Sciatic nerve (tissue), 2 donors: ENCODE data around the gene PTPRT. TPM values are rescaled to one million over a fixed set of nuclear protein-coding genes. Genes with fewer than 3 reads are reported as not detected.

Experiments used
- ATAC-seq: fragments of 200-7000 bp; cut with Tn5 transposase; one replicate; pipeline ENCODE4 v1.9.1; 2020; ENCODE audit warnings: mild to moderate bottlenecking, moderate library complexity
- DNase-seq: peaks from one replicate; pipeline ENCODE4 v3.0.0-alpha.2; 2020; ENCODE audit warnings: low spot score
- intact Hi-C: fragments of 100-400 bp; cut with DNase I; formaldehyde crosslinking; loops from one replicate; pipeline ENCODE4 v1.14.2; 2022
- total RNA-seq: library from RNA; stranded (reverse); fragmentation: NEBNext Ultra II Directional; extraction: Animal tissue kit (Norgen Biotek cat#: 25700); gene quantifications from one replicate; pipeline ENCODE4 v1.2.1, GENCODE V29; 2021
- donor health status: DM: no; HTN: no; CAD: no.
- donor health status: DM: no; HTN: no; CAD: no.

PTPRT gene
- total RNA-seq, 1 donor from 2014 or later: 0.45 TPM

DNA sequence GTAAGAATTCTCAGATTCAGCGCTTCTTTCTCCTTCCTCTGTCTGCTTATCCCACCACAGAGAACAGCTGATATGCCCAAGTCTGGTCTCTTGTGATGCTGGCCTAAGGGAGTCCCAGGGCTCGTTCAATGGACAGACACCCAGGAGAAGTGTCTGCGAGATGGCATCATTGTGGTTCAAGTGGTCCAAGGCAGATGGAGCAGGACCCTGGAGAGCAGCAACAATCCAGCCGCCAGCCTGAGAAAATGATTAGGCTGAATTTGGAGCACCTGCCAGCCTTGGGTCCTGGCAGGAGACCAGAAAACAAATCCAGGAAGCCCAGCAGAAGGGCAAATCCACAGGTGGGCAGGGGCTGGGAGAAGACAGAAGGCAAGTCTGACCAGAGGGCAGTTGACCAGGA is 145.8 kb downstream of the PTPRT start:
- ATAC-seq (no peak), DNase-seq (no peak)
- intact Hi-C loops: no loop called here

DNA sequence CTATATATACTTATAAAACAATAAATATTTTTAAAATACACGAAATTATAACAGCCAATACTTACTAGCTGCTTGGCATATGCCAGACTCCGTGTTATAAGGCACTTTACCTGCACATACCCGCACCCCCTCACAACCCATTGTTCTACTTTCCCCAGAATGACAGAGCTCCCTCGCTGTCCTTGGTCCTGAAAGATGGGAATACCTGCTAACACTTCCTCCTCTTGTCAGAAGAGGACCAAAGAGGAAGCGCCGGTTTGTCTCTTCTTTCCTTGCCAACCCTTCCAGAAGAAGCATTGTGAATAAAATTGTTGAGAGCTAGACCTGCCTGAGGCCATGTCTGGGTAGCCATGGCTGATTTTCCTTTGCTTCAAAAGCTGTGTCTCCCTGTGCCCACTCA is 149.3 kb downstream of the PTPRT start:
- DNase-seq: no peak
- no peak for ATAC-seq
- intact Hi-C loops: no loop called here

DNA sequence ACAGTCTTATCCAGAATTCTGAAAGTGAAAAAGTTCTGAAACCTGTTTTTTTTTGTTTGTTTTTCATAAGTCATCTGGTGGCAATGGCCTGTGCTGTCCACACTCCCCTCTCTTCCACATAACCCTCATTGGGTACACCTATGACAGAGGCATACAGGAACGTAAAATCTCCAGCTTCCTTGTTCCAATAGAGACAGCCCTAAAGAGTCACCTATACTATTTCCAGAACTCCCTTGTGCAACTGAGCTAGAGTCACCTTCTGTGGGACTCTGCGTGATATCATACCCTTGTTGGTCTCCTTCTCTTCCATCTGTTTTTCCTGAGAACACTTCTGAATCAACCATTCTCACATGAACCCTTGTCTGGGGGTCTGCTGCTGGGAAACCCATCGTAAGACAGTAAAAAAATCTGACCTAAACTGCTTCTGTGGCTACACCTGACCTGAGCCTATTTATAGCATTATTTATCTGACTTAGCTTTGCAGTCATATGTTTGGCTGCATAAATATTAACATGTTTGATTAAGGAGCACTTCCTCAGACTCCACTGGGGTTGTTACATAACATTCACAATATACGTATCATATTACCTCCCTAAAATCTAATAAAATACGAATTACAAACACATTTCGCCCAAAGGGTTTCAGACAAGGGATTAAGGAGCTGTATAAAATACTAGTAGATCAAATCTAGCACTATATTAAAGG is 151.9 kb downstream of the PTPRT start:
- ATAC-seq (no peak), DNase-seq (no peak)
- intact Hi-C loops: no loop called here

DNA sequence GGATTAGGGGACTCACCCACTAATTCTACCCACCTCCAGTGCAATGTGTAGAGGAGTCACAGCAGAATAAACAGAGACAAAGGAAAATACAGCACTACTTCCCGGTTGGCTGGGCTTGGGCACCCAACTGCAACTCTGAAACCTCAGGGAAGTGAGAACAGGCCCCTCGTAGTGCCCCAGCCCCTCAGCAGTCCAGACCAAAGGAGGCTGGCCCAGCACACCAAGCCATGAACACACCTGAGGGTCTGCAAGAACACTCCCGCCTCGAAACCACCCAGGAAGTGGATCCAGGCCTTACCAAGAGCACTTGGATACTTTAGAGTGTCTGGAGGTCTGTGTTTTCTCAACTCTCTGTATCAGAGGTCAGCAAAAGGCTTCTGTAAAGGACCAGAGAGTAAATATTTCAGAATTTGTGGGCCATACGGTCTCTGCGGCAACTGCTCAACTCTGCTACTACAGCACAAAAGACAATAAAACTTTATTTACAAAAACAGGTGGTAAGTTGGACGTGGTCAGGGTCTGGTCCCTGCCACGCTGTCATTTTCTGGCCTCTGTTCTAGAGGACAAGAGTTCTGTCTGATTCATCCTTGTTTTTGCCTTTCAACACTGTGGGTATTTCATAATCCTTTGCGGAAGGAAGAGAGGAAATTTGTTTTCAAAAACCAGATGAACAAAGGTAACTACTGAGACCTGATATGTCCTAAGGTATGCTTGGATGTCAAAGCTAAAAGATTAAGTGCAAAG is 154.6 kb downstream of the PTPRT start:
- intact Hi-C loops: no loop called here
- no peak for ATAC-seq
- DNase-seq: no peak

DNA sequence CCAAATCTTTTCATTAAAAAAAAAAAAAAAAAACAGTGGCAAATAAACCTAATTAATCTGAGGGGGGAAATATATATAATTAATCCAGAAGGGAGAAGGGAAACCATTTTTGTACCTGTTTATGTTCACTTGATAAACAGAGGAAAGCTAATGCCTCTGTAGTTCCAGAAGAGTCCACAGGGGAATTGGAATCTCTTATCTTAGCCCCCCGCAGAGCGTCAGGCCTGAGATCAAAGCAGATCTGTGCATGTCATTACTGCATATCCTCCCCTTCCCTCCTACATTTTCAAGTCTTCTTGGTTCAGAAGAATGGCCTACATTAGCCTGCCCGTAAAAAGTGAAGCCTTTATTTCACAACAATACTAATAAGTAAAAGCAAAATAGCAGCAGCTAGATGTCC is 157.2 kb downstream of the PTPRT start:
- ATAC-seq (no peak), DNase-seq (no peak)
- intact Hi-C loops: no loop called here

DNA sequence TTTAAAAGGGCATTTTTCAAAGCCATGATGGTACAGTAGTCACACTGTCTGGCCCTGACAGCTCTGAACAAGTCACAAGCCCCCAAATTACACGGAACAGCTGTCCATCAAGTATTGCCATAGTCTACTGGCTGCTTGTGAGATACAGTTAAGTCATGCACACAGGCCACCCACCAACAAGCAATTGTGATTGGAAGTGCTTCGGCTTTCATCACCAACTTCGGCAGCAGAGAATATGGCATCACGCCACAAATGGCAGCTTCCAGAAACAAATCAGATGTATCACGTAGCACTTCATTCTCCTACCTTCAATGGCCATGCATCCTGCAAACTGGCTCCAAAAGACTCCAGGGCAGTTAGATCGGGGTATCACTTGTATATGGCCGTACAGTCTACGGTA is 160.5 kb downstream of the PTPRT start:
- DNase-seq (no peak), ATAC-seq (no peak)
- intact Hi-C loops: no loop called here

DNA sequence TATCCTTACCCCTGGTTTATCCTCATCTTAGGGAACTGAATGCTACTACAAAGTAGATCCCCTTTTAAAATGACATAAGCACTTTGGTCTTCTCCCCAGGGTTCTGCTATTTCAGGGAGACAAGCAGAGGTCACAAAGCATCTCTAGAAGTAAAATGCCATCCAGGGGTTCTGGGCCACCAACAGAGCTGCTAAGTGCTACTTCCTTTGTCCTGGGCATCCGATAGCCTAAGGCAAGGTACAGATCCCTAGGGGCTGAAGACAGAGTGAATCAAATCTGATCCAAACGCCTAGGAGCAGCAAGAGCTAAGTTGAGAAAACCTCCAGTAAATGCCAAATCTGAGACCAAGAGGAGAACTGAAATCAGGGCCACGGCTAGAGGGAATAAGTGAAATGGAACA is 161.2 kb downstream of the PTPRT start:
- intact Hi-C loops: no loop called here
- ATAC-seq (no peak), DNase-seq (no peak)

DNA sequence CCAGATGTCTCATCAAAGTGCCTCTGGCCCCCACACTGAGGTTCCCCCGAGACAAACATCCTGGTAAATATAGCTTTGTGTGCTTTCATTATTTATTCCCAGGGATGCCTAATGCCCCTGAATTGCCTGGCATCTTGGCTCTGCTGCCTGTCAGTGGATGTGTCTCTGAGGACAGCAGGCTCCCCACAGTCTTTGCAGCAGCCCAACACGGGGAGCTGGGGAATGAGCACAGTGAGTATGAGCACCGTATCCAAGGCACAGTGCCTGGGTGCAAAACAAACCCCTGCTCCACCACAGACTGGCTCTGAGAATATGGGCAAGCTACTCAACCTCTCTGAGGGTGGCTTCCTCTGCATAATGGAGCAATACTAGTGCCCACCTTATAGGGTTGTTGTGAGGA is 165.9 kb downstream of the PTPRT start:
- DNase-seq (no peak), ATAC-seq (no peak)
- intact Hi-C loops: no loop called here

DNA sequence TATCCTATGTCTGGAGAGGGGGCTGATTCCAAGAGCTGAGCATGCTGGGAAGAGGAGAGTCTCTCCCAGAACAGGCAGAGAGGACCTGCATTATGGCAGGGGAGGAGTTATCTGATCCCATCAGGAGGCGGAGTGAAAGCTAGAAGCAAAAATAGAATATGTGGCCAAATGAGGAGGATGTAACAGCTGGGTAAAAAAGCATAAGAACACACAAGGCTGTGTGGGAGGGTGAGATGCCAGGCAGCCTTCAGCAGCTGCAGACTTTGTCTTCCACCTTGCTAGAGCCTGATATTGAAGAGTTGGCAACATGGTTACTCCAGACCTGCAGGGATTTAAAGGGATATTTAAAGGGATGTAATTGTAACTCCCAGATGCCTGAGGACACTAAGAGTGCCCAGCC is 167.1 kb downstream of the PTPRT start:
- ATAC-seq: no peak
- no peak for DNase-seq
- intact Hi-C loops: no loop called here

DNA sequence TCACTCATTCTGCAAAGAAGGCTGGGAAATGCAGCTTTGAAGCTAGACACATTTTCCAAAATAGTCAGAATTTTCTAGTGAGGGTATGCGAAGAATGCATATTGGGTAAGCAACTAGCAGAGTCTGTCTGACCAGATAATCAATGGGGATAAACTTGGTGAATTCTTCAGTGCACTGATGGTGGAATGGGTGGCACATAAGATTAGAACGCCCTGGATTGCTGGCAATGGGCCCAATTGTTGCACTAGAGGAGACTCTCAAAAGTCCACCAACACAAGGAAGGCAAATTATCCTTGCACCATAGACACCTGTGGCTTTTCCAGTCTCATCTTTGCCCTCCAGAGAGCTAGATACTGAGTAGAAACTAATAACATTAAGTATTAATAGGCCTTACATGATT is 167.6 kb downstream of the PTPRT start:
- DNase-seq: no peak
- no peak for ATAC-seq
- intact Hi-C loops: no loop called here

DNA sequence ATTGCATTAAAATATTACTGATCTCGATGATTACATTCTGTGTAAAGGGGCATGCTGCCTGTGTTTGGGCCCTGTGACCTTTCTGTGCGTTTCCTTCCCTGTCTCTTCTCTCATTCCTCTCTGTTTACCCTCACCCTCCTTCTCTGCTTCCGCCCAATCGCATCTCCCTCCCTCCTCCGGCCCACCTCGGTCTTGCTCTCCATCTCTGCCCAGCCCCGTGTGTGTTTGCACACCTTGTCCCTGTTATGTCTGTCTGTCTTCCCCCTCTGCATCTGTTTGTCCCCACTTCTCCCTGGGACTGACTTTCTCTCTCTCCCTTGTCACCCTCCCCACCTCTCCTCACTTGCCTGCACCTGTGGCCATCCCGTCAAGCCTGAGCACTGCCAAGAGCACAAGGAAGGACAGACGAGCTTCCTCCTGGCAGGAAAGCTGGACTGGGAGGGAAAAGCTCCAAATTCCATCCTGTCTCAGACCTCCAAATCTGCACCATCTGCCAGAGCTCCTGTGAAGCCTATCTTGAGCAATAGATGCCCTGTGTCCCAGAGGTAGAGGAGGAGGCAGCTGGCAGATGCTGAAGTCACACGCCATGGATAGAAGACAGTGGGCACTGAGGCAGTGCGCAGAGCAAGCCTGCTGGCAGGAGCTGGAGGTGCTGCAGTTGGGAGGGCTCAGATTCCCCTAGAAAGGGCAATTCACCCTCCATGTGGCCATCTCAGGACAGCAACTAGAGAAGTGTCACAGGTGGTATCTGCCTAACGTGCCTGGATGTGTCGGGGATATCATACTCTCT is 172.3 kb downstream of the PTPRT start:
- ATAC-seq (no peak), DNase-seq (no peak)
- intact Hi-C loops: no loop called here

DNA sequence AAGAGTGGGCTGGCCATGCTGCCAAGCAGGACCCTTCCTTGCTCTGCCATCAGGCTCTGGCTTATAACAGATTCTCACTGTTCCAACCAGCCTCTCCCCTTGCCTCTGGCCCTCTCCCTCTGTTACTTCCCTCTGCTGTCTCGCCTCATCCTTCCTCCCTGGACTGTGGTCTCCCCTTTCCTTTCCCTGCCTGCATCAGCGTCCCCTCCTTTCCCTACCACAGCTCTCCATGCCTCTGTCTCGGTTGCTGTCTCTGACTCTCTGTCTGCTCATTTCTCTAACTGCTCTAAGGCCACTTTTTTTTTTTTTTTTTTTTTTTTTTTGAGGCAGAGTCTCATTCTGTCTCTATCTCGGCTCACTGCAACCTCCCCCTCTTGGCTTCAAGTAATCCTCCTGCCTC is 173.4 kb downstream of the PTPRT start:
- DNase-seq (no peak), ATAC-seq (no peak)
- intact Hi-C loops: no loop called here

DNA sequence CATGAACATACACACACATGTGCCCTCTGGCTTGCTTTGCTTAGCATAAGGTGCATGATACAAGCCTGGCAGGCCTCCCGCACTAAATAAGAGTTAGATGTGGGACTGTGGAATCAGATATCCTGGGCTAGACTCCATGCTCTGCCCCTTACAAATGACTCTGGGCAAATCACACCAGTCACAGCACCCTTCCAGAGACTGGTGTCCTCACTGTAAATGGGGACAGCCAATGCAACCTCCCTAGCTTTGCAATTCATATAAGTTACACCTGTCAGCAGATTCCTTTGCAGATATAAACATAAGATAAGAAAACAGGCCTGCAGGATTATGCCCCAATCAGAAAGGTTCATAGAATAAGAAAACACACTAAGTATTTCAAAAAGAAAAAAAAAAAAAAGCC is 174.1 kb downstream of the PTPRT start:
- no peak for DNase-seq
- intact Hi-C loops: no loop called here
- no peak for ATAC-seq

DNA sequence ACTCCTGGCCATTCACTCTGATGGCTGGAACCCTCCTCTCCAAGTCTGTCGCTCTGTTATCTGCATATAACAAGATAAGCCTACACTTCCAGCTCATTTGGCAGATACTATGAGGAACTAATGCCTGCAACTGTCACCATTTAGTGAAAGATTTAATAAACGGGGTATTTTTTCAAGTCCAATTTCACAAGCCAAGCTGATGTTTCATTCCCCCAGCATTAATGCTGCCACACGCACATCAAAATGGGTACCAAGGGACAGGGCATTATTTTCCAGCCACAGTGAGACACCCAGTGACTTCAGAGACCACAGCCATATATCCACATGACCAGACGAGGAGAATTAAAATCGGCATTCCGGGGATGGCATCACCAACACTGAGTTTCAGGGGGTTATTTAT is 175.5 kb downstream of the PTPRT start:
- DNase-seq (no peak), ATAC-seq (no peak)
- intact Hi-C loops: no loop called here

DNA sequence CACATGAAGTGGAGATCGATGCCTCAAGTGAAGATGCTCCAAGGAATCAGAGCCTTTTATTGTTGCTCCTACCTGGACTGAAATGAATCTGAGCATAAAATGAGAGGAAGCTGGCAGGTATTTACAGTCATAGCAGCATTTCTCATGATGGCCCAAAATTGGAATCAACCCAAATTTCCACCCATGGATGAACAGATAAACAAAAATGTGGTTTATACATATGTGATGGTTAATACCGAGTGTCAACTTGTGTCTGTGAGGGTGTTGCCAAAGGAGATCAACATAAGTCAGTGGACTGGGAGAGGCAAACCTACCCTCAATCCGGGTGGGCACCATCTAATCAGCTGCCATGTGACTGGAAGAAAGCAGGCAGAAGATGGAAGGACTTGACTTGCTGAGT is 178.2 kb downstream of the PTPRT start:
- DNase-seq (no peak), ATAC-seq (no peak)
- intact Hi-C loops: no loop called here

DNA sequence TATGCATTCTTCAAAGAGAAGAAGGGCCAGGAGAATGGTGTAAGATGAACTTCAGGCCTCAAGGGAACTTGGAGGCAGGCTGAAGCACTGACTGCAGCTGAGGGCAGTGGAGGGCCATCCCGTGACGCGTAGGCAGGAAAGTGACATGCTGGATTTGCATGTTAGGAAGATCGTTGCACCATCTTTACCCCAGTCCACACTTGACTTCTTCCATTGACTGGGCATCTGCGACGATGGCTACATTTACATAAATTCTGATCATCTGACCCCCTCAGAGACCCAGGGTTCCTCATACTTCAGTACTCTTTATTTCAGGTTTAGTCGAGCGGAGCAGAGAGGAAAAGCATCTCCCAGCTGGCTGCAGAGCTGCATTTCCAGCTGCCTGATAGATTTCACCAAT is 180.2 kb downstream of the PTPRT start:
- intact Hi-C loops: no loop called here
- DNase-seq (no peak), ATAC-seq (no peak)

DNA sequence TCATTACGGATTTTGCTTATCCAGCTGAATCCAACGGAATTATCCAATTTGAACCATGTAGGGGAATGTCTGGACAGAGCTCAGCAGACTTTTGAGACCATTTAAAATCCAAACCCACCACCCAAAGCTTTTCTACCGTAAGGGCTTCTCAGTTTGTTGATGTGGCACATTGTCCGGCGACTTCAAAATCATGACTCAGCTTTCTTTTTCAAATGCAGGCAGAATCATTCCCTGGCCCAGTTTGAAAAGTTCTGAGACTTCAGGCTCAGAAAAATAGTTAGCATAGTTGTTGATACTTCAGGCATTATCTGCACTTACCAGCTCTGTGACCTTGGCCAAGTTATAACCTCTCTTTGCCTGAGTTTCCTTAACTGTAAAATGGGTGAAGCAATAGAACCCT is 182.2 kb downstream of the PTPRT start:
- ATAC-seq: no peak
- intact Hi-C loops: no loop called here
- no peak for DNase-seq

DNA sequence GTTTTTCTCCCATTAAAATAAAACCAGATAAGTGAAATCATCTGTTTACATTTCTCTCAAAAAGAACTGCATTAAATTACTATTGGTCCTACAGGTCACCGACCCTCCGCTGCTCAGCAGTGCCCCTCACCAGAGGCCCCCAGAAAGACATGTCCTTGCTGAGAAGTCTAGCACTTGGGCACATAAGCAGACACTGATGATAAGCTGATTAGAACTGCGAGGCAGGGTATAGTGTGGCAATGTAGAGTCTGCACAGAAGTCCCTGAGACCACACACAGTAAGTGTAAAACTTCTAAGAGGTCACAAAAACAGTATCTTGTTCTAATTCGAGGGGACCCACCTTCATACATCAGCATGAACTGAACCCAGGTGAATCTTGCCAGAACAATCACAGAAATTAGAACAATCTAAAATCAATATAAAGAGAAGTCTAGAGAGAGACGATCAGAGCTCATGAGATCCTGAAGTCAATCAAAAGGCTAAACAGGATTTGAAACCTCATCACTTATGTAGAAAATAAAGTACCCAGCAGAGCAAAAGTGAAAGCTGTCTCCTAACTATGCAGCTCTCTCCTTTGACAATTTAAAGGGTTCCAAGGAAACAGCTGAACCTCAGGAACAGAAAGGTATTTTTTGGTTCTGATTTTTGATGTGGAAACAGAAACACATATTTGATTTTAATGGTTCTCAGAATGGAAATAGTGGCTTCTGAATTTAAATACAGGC is 182.9 kb downstream of the PTPRT start:
- ATAC-seq (no peak), DNase-seq (no peak)
- intact Hi-C loops: no loop called here

DNA sequence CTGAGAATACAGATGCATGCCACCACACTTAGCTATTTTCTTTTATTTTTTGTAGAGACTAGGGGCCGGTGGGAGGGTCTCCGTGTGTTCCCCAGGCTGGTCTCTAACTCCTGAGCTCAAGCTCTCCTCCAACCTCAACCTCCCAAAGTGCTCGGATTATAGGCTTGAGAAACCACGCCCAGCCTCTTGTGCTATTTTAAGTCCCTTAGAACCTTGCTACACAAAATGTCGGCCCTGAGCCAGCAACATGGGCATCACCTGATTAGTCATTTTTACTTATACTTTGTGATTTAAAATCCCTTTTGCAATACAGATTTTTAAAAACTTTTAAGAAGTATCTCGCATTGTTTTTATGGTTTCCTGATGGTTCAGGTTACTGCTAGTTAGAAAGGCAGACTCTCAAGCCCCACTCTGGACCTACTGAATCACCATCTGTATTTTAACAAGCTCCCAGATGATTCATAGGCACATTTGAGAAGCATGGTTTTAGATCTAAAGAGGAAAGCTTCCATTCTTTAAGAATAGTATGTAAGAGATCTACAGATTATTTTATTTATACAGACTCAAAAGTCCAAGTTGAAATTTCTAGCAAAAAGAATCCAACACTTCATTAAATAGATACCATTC is 186.3 kb downstream of the PTPRT start:
- DNase-seq (no peak), ATAC-seq (no peak)
- intact Hi-C loops: no loop called here
